AG08395 (cell line): ENCODE data around the gene SMIM10L1.
A peak's percentile ranks its signal among the peaks of the same experiment; 100 is the strongest.

Experiments used
- DNase-seq: peaks from one replicate; pipeline ENCODE4 v3.0.0; 2012; ENCODE audit warnings: mixed read lengths, low spot score

SMIM10L1 gene

GRCh38 chr12:11186837-11187236, 15.8 kb downstream of the SMIM10L1 start, which contains the start of gene TAS2R42:
TAS2R42 (minus strand) TSS chr12:11186937; CDS start chr12:11186937, 0 bp downstream.
- DNase-seq, result no peak

- DNase-seq, result peak; percentile 5
Measured at GRCh38 chr12:11202811-11203210, 31.8 kb downstream of the SMIM10L1 start.

- no peak for DNase-seq
Measured at GRCh38 chr12:11204173-11204572, 33.2 kb downstream of the SMIM10L1 start.

GRCh38 chr12:11209113-11209512, 38.1 kb downstream of the SMIM10L1 start:
- DNase-seq, result no peak
